ENCODE measurements around the gene SULT2B1.
"Not testable (repeated sequence)": the region's sequence is repeated elsewhere in the genome, so short reads cannot be mapped to it uniquely, and the experiment has no call there.

The SULT2B1 gene

GRCh38 chr19:48569814-48570213, 17.8 kb downstream of the SULT2B1 start:
- no peak for TF ChIP-seq CTCF (IDR thresholded peaks at IDR 0.05; ENCODE audit: low read depth, low read length)
- DNase-seq (ENCODE audit: low read depth in 2 of 2), result peak in 1 of 2 donors; percentile 24
- no peak overlapping the region for H3K4me3 ChIP-seq (replicated peaks in 1 of 2; ENCODE audit: low read depth in 2 of 2, low read length in 2 of 2)

- TF ChIP-seq CTCF (IDR thresholded peaks at IDR 0.05; ENCODE audit: low read depth, low read length), result no peak
- no peak overlapping the region for H3K4me3 ChIP-seq (replicated peaks in 1 of 2; ENCODE audit: low read depth in 2 of 2, low read length in 2 of 2)
- DNase-seq (ENCODE audit: low read depth in 2 of 2), result no peak
Observed at GRCh38 chr19:48571378-48572162, 19.6 kb downstream of the SULT2B1 start.

- TF ChIP-seq CTCF (IDR thresholded peaks at IDR 0.05; ENCODE audit: low read depth, low read length), result no peak
- no peak for DNase-seq (ENCODE audit: low read depth in 2 of 2)
- H3K4me3 ChIP-seq (replicated peaks in 1 of 2; ENCODE audit: low read depth in 2 of 2, low read length in 2 of 2), result no peak overlapping the region
Observed at GRCh38 chr19:48573163-48573505, 21.2 kb downstream of the SULT2B1 start.

GRCh38 chr19:48575931-48576622, 24.1 kb downstream of the SULT2B1 start:
- no peak for TF ChIP-seq CTCF (IDR thresholded peaks at IDR 0.05; ENCODE audit: low read depth, low read length)

GRCh38 chr19:48577908-48578307, 25.9 kb downstream of the SULT2B1 start:
- H3K4me3 ChIP-seq (replicated peaks in 1 of 2; ENCODE audit: low read depth in 2 of 2, low read length in 2 of 2); DNase-seq (ENCODE audit: low read depth in 2 of 2): not testable (repeated sequence)

More at GRCh38 chr19:48575931-48576622, 24.1 kb downstream of the SULT2B1 start:
- DNase-seq (ENCODE audit: low read depth in 2 of 2), result no peak
- H3K4me3 ChIP-seq (replicated peaks in 1 of 2; ENCODE audit: low read depth in 2 of 2, low read length in 2 of 2), result no peak overlapping the region

- H3K4me3 ChIP-seq (replicated peaks in 1 of 2; ENCODE audit: low read depth in 2 of 2, low read length in 2 of 2), result no peak overlapping the region
- TF ChIP-seq CTCF (IDR thresholded peaks at IDR 0.05; ENCODE audit: low read depth, low read length), result no peak
- no peak for DNase-seq (ENCODE audit: low read depth in 2 of 2)
Observed at GRCh38 chr19:48578891-48579290, 26.9 kb downstream of the SULT2B1 start.

- no peak for TF ChIP-seq CTCF (IDR thresholded peaks at IDR 0.05; ENCODE audit: low read depth, low read length)
- no peak for DNase-seq (ENCODE audit: low read depth in 2 of 2)
- no peak overlapping the region for H3K4me3 ChIP-seq (replicated peaks in 1 of 2; ENCODE audit: low read depth in 2 of 2, low read length in 2 of 2)
Observed at GRCh38 chr19:48582168-48582567, 30.2 kb downstream of the SULT2B1 start.
